Mammary epithelial cell (primary cell): ENCODE results near the gene JAK1.

Experiments used
- EZH2 ChIP-seq: IDR thresholded peaks from 2 replicates; pipeline ENCODE4 v1.6.1; 2012; ENCODE audit warnings: low read length, inconsistent platforms, borderline replicate concordance
- TF ChIP-seq, protein P1 (sequence below), 2 donors: IDR thresholded peaks in 1 of 2; conservative IDR thresholded peaks in 1 of 2; 2 replicates each; pipeline ENCODE4 v1.5.1; 2011 to 2012; ENCODE audit warnings: inconsistent platforms in 2 of 2, low read length in 2 of 2, mild to moderate bottlenecking in 2 of 2, control low read depth in 1 of 2, low read depth in 1 of 2; ENCODE audit not compliant: insufficient read depth in 1 of 2; ENCODE audit errors: extremely low read depth in 1 of 2

DNA sequence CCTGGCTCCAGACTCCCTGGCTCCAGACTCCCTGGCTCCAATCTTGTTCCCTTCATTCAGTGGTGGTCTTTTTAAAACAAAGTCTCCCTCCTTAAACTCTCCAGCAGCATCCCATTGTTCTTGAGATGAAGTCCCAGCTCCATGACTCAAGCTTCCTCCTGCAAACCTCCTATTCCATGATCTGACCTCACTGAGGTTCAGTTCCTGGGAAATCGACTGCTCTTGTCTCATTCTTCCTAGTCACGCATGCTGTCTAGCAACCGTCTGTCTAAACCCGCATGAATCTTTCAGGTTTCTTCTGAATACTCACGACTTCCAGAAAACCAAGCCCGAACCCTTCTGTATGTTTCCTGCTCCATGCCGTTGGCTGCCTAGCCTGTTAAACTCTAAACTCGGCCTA, 129.5 kb downstream of the JAK1 start:
- TF ChIP-seq, protein P1, sequence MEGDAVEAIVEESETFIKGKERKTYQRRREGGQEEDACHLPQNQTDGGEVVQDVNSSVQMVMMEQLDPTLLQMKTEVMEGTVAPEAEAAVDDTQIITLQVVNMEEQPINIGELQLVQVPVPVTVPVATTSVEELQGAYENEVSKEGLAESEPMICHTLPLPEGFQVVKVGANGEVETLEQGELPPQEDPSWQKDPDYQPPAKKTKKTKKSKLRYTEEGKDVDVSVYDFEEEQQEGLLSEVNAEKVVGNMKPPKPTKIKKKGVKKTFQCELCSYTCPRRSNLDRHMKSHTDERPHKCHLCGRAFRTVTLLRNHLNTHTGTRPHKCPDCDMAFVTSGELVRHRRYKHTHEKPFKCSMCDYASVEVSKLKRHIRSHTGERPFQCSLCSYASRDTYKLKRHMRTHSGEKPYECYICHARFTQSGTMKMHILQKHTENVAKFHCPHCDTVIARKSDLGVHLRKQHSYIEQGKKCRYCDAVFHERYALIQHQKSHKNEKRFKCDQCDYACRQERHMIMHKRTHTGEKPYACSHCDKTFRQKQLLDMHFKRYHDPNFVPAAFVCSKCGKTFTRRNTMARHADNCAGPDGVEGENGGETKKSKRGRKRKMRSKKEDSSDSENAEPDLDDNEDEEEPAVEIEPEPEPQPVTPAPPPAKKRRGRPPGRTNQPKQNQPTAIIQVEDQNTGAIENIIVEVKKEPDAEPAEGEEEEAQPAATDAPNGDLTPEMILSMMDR (conservative IDR thresholded peaks at IDR 0.05 in 1 of 2, IDR thresholded peaks at IDR 0.05 in 1 of 2; ENCODE audit: extremely low read depth in 1 of 2, insufficient read depth in 1 of 2, low read depth in 1 of 2, low read length in 2 of 2) = no peak
- no peak for TF ChIP-seq EZH2
